Glomerular visceral epithelial cell (primary cell): ENCODE measurements around the gene PIP5K1C.

Source experiments
- DNase-seq: peaks from one replicate; pipeline ENCODE4 v3.0.0-alpha.2; 2016; ENCODE audit errors: extremely low spot score

The PIP5K1C gene, protein sequence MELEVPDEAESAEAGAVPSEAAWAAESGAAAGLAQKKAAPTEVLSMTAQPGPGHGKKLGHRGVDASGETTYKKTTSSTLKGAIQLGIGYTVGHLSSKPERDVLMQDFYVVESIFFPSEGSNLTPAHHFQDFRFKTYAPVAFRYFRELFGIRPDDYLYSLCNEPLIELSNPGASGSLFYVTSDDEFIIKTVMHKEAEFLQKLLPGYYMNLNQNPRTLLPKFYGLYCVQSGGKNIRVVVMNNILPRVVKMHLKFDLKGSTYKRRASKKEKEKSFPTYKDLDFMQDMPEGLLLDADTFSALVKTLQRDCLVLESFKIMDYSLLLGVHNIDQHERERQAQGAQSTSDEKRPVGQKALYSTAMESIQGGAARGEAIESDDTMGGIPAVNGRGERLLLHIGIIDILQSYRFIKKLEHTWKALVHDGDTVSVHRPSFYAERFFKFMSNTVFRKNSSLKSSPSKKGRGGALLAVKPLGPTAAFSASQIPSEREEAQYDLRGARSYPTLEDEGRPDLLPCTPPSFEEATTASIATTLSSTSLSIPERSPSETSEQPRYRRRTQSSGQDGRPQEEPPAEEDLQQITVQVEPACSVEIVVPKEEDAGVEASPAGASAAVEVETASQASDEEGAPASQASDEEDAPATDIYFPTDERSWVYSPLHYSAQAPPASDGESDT

GRCh38 chr19:3700242-3701032 is at the start of gene PIP5K1C:
TSS of gene PIP5K1C (minus strand) at chr19:3700468. CDS start at chr19:3700390, 78 bp downstream.
- DNase-seq, result peak; percentile 90

GRCh38 chr19:3748965-3749364 is 48.7 kb upstream of the PIP5K1C start:
- no peak for DNase-seq

DNA sequence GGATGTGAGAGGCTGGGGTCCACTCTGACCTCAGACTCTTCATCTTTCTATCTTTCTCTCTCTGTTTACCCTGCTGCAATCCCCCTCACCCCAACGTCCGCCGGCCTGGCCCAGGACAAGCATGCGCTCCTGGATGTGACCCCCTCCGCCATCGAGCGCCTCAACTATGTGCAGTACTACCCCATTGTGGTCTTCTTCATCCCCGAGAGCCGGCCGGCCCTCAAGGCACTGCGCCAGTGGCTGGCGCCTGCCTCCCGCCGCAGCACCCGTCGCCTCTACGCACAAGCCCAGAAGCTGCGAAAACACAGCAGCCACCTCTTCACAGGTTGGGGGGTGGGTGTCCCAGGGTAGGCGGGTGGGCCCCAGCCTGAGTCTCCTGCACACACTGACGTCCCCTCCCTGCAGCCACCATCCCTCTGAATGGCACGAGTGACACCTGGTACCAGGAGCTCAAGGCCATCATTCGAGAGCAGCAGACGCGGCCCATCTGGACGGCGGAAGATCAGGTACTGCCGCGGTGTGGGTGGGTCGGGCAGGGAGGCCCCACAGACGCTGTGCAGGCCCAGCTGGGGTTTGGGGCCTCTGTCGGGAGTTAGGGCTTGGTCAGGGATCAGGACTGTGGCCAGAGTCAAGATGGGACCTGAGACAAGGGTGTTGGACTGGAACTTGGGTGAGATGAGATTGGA is 46.2 kb upstream of the PIP5K1C start:
- no peak for DNase-seq

DNA sequence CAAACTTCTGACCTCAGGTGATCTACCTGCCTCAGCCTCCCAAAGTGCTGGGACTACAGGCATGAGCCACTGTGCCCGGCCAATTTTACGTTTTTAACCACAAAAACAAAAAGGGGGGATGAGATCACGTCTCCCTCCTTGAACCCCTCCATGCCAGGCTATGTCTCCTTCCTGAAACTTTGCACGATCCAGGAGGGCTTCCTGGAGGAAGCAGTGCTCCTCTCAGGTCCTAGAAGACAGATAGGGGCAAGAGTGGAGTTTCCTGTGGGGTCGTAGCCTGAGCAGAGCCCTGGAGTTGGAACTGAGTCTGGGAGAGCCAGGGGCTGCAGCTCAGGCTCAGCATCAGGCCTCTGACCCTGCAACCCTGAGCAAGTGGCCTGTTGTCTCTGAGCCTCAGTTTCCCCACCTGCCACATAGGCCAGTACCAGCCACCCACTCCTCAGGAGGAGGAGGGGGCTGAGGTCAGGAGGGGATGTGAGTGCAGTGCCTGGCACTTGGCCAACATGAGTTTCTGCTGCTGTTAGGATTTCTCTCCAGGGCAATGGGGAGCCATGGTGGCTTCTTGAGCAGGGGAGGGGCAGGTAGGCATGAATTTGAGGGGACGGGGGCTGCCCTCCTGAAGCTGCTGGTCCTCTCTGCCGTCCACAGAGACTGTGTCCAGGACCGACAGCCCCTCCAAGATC is 45.2 kb upstream of the PIP5K1C start:
- no peak for DNase-seq

DNA sequence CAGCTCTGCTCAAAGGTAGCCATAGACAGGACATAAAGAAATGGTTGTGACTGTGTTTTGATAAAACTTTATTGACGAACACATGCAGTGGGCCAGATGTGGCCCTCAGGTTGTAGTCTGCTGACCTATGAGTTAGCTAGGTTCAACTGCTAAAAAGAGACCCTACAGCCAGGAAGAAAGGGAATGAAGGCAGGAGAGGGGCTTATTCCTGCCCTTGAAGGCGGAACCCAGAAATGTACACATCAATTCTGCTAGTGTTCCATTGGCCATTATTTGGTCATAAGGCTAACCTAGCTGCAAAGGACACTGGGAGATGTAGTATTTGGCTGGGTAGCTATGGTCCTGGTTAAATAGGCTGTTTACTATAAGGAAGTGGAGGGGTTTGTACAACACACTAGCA is 43.2 kb upstream of the PIP5K1C start:
- no peak for DNase-seq

DNA sequence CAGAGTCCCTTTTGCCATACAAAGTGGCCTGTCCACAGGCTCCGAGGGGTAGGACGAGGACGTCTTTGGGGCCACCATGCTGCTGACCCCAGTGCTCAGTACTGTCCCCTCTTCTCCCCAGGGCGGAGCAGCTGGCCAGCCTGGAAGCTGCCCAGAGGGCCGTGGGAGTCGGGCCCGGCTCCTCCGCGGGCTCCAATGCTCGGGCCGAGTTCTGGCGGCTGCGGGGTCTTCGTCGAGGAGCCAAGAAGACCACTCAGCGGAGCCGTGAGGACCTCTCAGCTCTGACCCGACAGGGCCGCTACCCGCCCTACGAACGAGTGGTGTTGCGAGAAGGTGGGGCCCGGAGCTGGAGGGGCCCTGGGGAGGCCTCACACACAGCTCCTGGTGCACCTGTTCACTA is 40.2 kb upstream of the PIP5K1C start:
- DNase-seq, result no peak

DNA sequence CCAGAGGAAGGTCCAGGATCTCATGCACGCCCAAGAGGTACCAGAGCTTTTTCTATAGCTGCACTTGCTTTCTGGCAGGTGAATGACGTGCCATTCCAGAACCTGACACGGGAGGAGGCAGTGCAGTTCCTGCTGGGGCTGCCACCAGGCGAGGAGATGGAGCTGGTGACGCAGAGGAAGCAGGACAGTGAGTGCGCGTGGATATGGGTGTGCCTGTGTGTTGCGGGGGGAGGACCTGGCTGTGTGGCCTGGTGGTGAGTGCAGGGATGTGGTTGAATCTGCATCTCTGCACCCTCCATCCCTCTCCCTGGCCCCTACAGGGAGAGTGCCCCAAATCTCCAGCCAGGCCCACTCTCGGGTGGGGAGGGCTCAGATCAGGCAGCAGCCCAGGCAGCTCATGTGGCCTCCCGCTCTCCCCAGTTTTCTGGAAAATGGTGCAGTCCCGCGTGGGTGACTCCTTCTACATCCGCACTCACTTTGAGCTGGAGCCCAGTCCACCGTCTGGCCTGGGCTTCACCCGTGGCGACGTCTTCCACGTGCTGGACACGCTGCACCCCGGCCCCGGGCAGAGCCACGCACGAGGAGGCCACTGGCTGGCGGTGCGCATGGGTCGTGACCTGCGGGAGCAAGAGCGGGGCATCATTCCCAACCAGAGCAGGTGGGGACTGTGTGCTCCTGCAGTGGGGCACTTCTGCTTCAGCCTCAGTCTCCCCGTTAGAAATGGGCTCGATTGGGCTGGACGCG is 38.4 kb upstream of the PIP5K1C start:
- DNase-seq, result no peak

- no peak for DNase-seq
Observed at GRCh38 chr19:3737487-3738205, 37.4 kb upstream of the PIP5K1C start.

DNA sequence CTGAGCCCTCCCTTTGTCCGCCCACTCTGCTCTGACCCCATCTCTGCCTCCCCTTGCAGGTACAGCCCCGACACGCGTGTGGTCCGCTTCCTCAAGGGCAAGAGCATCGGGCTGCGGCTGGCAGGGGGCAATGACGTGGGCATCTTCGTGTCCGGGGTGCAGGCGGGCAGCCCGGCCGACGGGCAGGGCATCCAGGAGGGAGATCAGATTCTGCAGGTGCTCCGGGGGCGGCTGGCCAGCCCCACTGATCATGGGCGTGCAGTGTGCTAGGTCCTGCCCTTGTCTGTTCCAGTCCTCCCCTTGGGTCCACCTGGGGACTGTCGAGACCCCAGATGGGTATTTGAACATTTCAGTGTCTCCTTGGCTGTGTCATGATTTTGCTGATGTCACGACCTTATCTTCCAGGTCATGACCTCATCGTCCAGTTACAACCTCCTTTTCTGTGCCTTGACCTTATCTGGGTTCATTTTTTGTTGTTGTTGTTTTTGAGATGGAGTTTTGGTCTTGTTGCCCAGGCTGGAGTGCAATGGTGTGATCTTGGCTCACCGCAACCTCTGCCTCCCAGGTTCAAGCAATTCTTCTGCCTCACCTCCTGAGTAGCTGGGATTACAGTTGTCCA is 35.9 kb upstream of the PIP5K1C start:
- no peak for DNase-seq

GRCh38 chr19:3734310-3734600 is 34.0 kb upstream of the PIP5K1C start:
- DNase-seq, result no peak

DNA sequence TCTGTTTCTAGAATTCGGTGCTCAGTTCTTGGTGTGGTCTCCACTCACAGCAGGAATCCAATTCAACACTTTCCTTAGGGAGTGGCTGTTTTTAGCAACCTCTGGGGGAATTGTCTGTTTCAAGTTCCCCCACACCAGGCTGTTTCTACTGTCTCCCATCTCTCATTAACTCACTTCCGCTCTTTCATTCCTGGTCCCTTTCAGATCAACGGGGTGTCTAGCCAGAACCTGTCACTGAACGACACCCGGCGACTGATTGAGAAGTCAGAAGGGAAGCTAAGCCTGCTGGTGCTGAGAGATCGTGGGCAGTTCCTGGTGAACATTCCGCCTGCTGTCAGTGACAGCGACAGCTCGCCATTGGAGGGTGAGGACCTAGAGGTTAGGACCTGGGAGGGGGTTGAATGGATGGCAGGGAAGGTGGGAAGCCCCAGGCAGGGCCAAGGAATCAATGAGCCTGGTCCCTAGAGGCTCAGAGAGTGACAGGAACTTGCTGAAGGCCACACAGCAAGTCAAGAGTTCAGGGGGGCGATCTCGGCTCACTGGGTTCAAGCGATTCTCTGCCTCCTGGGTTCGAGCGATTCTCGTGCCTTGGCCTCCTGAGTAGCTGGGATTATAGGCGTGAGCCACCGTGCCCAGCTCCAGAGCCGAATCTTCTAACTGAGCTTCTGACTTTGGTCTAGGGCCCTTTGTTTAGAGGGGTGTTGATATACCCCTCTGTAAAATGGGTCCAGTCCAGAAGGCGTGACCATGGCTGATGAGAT is 33.5 kb upstream of the PIP5K1C start:
- no peak for DNase-seq

DNA sequence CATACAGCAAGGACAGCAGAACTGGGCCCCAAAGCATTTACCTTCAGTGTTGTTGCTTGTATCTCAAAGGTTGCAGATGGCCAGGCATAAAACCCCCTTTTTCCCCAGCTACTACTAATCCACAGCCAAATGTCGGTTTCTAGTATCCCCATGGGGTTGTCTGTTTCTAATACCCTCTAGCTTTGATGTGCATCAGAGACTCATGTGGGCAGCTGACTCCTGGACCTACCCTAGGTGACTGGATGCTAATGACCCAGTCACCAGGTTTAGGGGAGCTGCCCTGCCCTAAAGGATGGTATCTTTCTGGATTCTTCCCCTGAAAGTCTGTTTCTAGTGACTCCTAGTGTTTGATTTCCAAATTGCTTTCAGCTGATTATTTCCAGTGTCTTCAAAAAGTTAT is 31.8 kb upstream of the PIP5K1C start:
- DNase-seq, result no peak

GRCh38 chr19:3730457-3730958 is 30.2 kb upstream of the PIP5K1C start:
- DNase-seq, result no peak

- DNase-seq, result peak; percentile 62
Observed at GRCh38 chr19:3725640-3726310, 25.5 kb upstream of the PIP5K1C start.

DNA sequence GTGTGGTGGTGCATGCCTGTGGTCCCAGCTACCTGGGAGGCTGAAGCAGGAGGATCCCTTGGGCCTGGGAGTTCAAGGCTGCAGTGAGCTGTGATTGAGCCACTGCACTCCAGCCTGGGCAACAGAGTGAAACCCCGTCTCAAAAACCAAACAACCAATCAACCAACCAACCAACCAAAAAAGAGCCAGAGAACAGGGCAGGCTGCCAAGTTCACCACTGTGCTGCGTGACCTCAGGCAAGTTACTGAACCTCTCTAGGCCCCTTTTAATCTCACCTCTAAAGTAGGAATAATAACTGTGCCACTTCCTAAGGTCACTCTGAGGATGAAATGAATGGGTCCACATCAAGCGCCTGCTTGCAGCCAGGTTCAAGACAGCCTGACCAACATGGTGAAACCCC is 24.9 kb upstream of the PIP5K1C start:
- no peak for DNase-seq

DNA sequence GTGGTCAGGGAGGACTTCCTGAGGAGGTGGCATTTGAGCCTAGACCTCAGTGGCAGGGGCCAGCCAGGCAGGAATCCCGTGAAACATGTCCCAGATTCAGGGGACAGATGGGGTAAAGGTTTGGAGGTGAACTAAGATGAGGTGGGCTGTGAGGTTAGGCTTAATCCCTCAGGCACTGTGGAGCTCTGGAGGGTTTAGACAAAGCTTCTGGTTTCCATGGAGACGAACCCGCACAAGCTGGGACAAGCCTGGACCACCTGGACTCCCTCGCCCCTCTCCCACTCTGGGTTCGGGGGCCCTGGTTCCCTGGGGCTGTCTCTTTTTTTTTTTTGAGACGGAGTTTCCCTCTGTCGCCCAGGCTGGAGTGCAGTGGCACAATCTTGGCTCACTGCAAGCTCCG is 23.6 kb upstream of the PIP5K1C start:
- no peak for DNase-seq

DNA sequence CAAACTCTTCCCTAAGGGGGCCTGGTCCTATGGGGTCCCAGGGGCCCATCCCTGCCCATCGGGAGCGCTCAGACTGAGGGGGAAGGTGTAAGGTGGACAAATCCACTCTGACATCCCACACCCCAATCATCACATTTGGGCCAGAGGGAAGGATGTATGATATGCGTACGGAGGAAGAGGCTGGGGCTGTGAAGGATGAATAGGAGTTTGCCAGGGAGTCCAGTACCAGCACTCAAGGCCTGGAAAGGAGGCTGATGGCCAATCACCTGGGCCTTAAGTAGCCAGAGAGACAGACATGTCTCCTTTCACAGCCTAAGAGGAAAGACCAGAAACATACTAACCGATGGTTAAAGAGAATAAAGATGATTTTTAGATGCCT is 22.8 kb upstream of the PIP5K1C start:
- no peak for DNase-seq

GRCh38 chr19:3722443-3723109 is 22.3 kb upstream of the PIP5K1C start:
- no peak for DNase-seq
